Gastroesophageal sphincter (tissue), 4 donors: ENCODE results near the gene PDE2A. TPM values are rescaled to one million over a fixed set of nuclear protein-coding genes. Genes with fewer than 3 reads are reported as not detected.

Source experiments
- ATAC-seq: fragments of 150-250 bp; one replicate; pipeline ENCODE4 v1.9.1; 2016; ENCODE audit warnings: mild to moderate bottlenecking, moderate library complexity
- H3K27ac ChIP-seq, 4 donors: fragments of 200-600 bp; sonication (generic) in 3 of 4; 1 replicate in 3 of 4; 2 replicates in 1 of 4; pipeline ENCODE4 v1.5.1; 2016 to 2019
- H3K27me3 ChIP-seq: fragments of 200-600 bp; sonication (generic); one replicate; pipeline ENCODE4 v1.5.1; 2019
- H3K36me3 ChIP-seq, 2 donors: fragments of 200-600 bp; sonication (generic); one replicate each; pipeline ENCODE4 v1.5.1; 2019; ENCODE audit warnings: control low read depth in 1 of 2
- H3K4me1 ChIP-seq, 3 donors: fragments of 200-600 bp; sonication (generic); 1 replicate in 2 of 3; 2 replicates in 1 of 3; pipeline ENCODE4 v1.5.1; 2016 to 2019; ENCODE audit warnings: control low read depth in 2 of 3
- H3K4me3 ChIP-seq, 2 donors: fragments of 200-600 bp; sonication (generic); one replicate each; pipeline ENCODE4 v1.5.1; 2019; ENCODE audit warnings: mild to moderate bottlenecking in 1 of 2, moderate library complexity in 1 of 2
- H3K9me3 ChIP-seq, 3 donors: fragments of 200-600 bp; sonication (generic); one replicate each; pipeline ENCODE4 v1.5.1; 2017 to 2019; ENCODE audit warnings: control low read depth in 2 of 3
- CTCF ChIP-seq, 4 experiments: fragments of 200-600 bp in 2 of 4; fragments of 450-650 bp in 2 of 4; sonication (generic) in 1 of 4; IDR thresholded peaks; one replicate each; pipeline ENCODE4 v1.5.1; 2017 to 2019; ENCODE audit warnings: antibody characterized with exemption in 4 of 4, mild to moderate bottlenecking in 2 of 4, moderate library complexity in 2 of 4
- EP300 ChIP-seq: sonication (generic); formaldehyde crosslinking; IDR thresholded peaks from one replicate; pipeline ENCODE4 v1.6.1; 2017; ENCODE audit warnings: antibody characterized with exemption, mild to moderate bottlenecking
- POLR2A ChIP-seq, 2 donors: fragments of 450-650 bp; IDR thresholded peaks; one replicate each; pipeline ENCODE4 v1.6.1; 2017; ENCODE audit warnings: antibody characterized with exemption in 2 of 2, mild to moderate bottlenecking in 2 of 2, moderate library complexity in 1 of 2
- POLR2AphosphoS5 ChIP-seq: sonication (generic); formaldehyde crosslinking; IDR thresholded peaks from one replicate; pipeline ENCODE4 v1.6.1; 2017; ENCODE audit warnings: antibody characterized with exemption
- WGBS, 2 donors: methylation state at CpG; one replicate each; pipeline ENCODE4 v1.1.5; 2018; ENCODE audit warnings: low coverage in 1 of 2; 5-methylcytosine and 5-hydroxymethylcytosine counted together
- total RNA-seq, 4 donors: library from RNA; depleted of rRNA; stranded (reverse); fragments of >200 nt; gene quantifications; one replicate each; pipeline ENCODE4 v1.1.0, GENCODE V29; 2016

PDE2A gene
- total RNA-seq, 4 donors from 2014 or later, result 31.6 to 54.2 (median 35.4) TPM

- no CpG with 5 or more reads among the region's 18 CpGs for WGBS, 2 donors
- Histone ChIP-seq H3K36me3 (no peaks in the 10 kb centered on the region), H3K27me3 (no peaks in the 10 kb centered on the region), H3K4me1 (peaks cover 0 to 98% (median 32%) of the 10 kb centered on the region in 3 donors), H3K9me3 (no peaks in the 10 kb centered on the region), H3K27ac (peak overlapping the region in 3 of 4 donors; percentile 69 to 89 (median 81)), H3K4me3 (no peak overlapping the region)
- peak; percentile 50 for ATAC-seq
- TF ChIP-seq POLR2AphosphoS5, result peak; percentile 33
- TF ChIP-seq POLR2A (IDR thresholded peaks at IDR 0.05), result no peak
Observed at GRCh38 chr11:72631806-72632731, 42.2 kb downstream of the PDE2A start.

- TF ChIP-seq CTCF (IDR thresholded peaks at IDR 0.05) (no peak), POLR2AphosphoS5 (no peak), POLR2A (IDR thresholded peaks at IDR 0.05) (no peak), EP300 (no peak)
- Histone ChIP-seq H3K27me3 (no peaks in the 10 kb centered on the region), H3K9me3 (no peaks in the 10 kb centered on the region), H3K4me1 (peaks cover 5 to 99% (median 49%) of the 10 kb centered on the region in 3 donors), H3K4me3 (no peak overlapping the region), H3K36me3 (no peaks in the 10 kb centered on the region), H3K27ac (peak overlapping the region in 3 of 4 donors; percentile 76 to 89 (median 81))
- WGBS, 2 donors, result 64 to 68% methylated on average over 7 to 13 of the region's 16 CpGs
- no peak for ATAC-seq
Observed at GRCh38 chr11:72630104-72630852, 43.9 kb downstream of the PDE2A start.

GRCh38 chr11:72629266-72629665, 45.0 kb downstream of the PDE2A start:
- WGBS, 2 donors, result 80 to 83% methylated on average over 2 of the region's 5 CpGs
- Histone ChIP-seq H3K4me1 (peaks cover 5 to 100% (median 58%) of the 10 kb centered on the region in 3 donors), H3K4me3 (no peak overlapping the region), H3K27ac (peak overlapping the region in 3 of 4 donors; percentile 76 to 89 (median 81)), H3K36me3 (no peaks in the 10 kb centered on the region), H3K27me3 (no peaks in the 10 kb centered on the region), H3K9me3 (no peaks in the 10 kb centered on the region)
- TF ChIP-seq POLR2A (IDR thresholded peaks at IDR 0.05) (no peak), EP300 (no peak), CTCF (IDR thresholded peaks at IDR 0.05) (no peak), POLR2AphosphoS5 (peak; percentile 77)
- ATAC-seq, result peak; percentile 11

- Histone ChIP-seq H3K27me3 (no peaks in the 10 kb centered on the region), H3K36me3 (no peaks in the 10 kb centered on the region), H3K4me1 (peaks cover 5 to 88% (median 58%) of the 10 kb centered on the region in 3 donors), H3K4me3 (no peak overlapping the region), H3K9me3 (no peaks in the 10 kb centered on the region), H3K27ac (peak overlapping the region; percentile 37 to 89 (median 84))
- TF ChIP-seq EP300 (no peak), POLR2AphosphoS5 (no peak), CTCF (IDR thresholded peaks at IDR 0.05) (no peak), POLR2A (IDR thresholded peaks at IDR 0.05) (no peak)
- no peak for ATAC-seq
- 85 to 90% methylated on average over 6 to 7 of the region's 7 CpGs for WGBS, 2 donors
Observed at GRCh38 chr11:72627594-72628281, 46.5 kb downstream of the PDE2A start.
